Osteoblast (primary cell): ENCODE results near the gene SCAMP5. TPM values are rescaled to one million over a fixed set of nuclear protein-coding genes. Genes with fewer than 3 reads are reported as not detected.

ENCODE experiments used
- DNase-seq: peaks from one replicate; pipeline ENCODE4 v3.0.0; 2011; ENCODE audit warnings: low spot score, mixed read lengths; ENCODE audit not compliant: insufficient read length; ENCODE audit errors: missing footprints
- H2AFZ ChIP-seq: 2 replicates; pipeline ENCODE4 v1.6.0; 2011; ENCODE audit warnings: mild to moderate bottlenecking, low read length
- H3K27ac ChIP-seq: 2 replicates; pipeline ENCODE4 v1.5.1; 2011; ENCODE audit warnings: mild to moderate bottlenecking, low read depth, low read length, moderate library complexity
- H3K27me3 ChIP-seq: 2 replicates; pipeline ENCODE4 v1.6.0; 2012; ENCODE audit warnings: mild to moderate bottlenecking, control low read depth, inconsistent platforms, low read length, moderate library complexity; ENCODE audit not compliant: insufficient read depth
- H3K36me3 ChIP-seq: 2 replicates; pipeline ENCODE4 v1.5.1; 2011; ENCODE audit warnings: mild to moderate bottlenecking, low read length, control low read depth, moderate library complexity; ENCODE audit not compliant: insufficient read depth
- H3K4me1 ChIP-seq: 2 replicates; pipeline ENCODE4 v1.5.1; 2011; ENCODE audit warnings: mild to moderate bottlenecking, low read length, control low read depth, moderate library complexity; ENCODE audit not compliant: insufficient read depth
- H3K4me2 ChIP-seq: 2 replicates; pipeline ENCODE4 v1.6.0; 2011; ENCODE audit warnings: mild to moderate bottlenecking, low read length; ENCODE audit not compliant: insufficient read depth
- H3K4me3 ChIP-seq: fragments of 200-600 bp; sonication (generic); 3 replicates; pipeline ENCODE4 v1.5.1; 2012; ENCODE audit warnings: mild to moderate bottlenecking, low read length, inconsistent platforms; ENCODE audit not compliant: insufficient read depth
- H3K79me2 ChIP-seq: 2 replicates; pipeline ENCODE4 v1.6.0; 2012; ENCODE audit warnings: mild to moderate bottlenecking, low read length, control low read depth, inconsistent platforms; ENCODE audit not compliant: insufficient read depth
- H3K9me3 ChIP-seq: 2 replicates; pipeline ENCODE4 v1.5.1; 2011; ENCODE audit warnings: low read depth, low read length, control low read depth
- H4K20me1 ChIP-seq: 2 replicates; pipeline ENCODE4 v1.6.0; 2012; ENCODE audit warnings: mild to moderate bottlenecking, low read length, control low read depth; ENCODE audit not compliant: insufficient read depth
- CTCF ChIP-seq: IDR thresholded peaks from 2 replicates; pipeline ENCODE4 v1.5.1; 2011; ENCODE audit warnings: mild to moderate bottlenecking, low read depth, low read length, moderate library complexity; ENCODE audit errors: extremely low read depth
- small RNA-seq: library from RNA; depleted of rRNA; stranded (forward); fragments of <200 nt; gene quantifications from one replicate; pipeline ENCODE3, GENCODE V24; 2012
- total RNA-seq: library from RNA; depleted of rRNA; stranded (reverse); fragments of >200 nt; gene quantifications from 2 replicates; pipeline ENCODE4 v1.2.3, GENCODE V29; 2012

Gene SCAMP5
- total RNA-seq, 1 donor: 1.8 TPM

- DNase-seq: no peak
- Histone ChIP-seq H3K27ac (no peak overlapping the region), H3K4me1 (peaks cover 20% of the 10 kb centered on the region), H4K20me1 (no peaks in the 10 kb centered on the region), H3K4me2 (no peak overlapping the region), H3K79me2 (no peaks in the 10 kb centered on the region), H3K9me3 (no peaks in the 10 kb centered on the region), H3K27me3 (no peaks in the 10 kb centered on the region), H3K4me3 (no peak overlapping the region), H3K36me3 (no peaks in the 10 kb centered on the region), H2AFZ (no peak overlapping the region)
- no peak for TF ChIP-seq CTCF
Observed at GRCh38 chr15:75070674-75071073, 75.3 kb downstream of the SCAMP5 start.

Small RNA genes lying within 50 kb of the gene (small RNA-seq; reads per million reads assigned to genes)
- not detected for gene AC015720.1
- gene RF00019: not detected

Other genes with a start within 250 kb of the SCAMP5 start
- gene CYP1A2, start 246.7 kb upstream of the SCAMP5 start, total RNA-seq: not detected in 2 replicates
- gene CSK, start 213.5 kb upstream of the SCAMP5 start, total RNA-seq: 30.6 and 31.5 TPM in 2 replicates
- gene LMAN1L, start 182.7 kb upstream of the SCAMP5 start, total RNA-seq: under 0.01 TPM in 1 of 2 replicates, not detected in the other
- not detected in 2 replicates for gene CPLX3, start 168.9 kb upstream of the SCAMP5 start, total RNA-seq
- gene ULK3, start 152.4 kb upstream of the SCAMP5 start, total RNA-seq: 19.4 and 21.4 TPM in 2 replicates
- gene SCAMP2, start 122.2 kb upstream of the SCAMP5 start, total RNA-seq: 23.9 and 28.3 TPM in 2 replicates
- 33.9 and 54.3 TPM in 2 replicates for gene MPI, start 105.5 kb upstream of the SCAMP5 start, total RNA-seq
- gene FAM219B, start 88.7 kb upstream of the SCAMP5 start, total RNA-seq: 36.6 and 46.3 TPM in 2 replicates
- gene COX5A, start 57.5 kb upstream of the SCAMP5 start, total RNA-seq: 27.1 and 38.9 TPM in 2 replicates
- 6.2 and 6.9 TPM in 2 replicates for gene RPP25, start 38.8 kb upstream of the SCAMP5 start, total RNA-seq
- gene PPCDC, start 28.0 kb downstream of the SCAMP5 start, total RNA-seq: 5.6 and 6.5 TPM in 2 replicates
- gene C15orf39, start 206.3 kb downstream of the SCAMP5 start, total RNA-seq: 4.7 and 6.5 TPM in 2 replicates